Renal cortical epithelial cell (primary cell): Measurements from ENCODE around the gene CDK18. TPM values are rescaled to one million over a fixed set of nuclear protein-coding genes. Genes with fewer than 3 reads are reported as not detected.
"Not testable (repeated sequence)": the region's sequence is repeated elsewhere in the genome, so short reads cannot be mapped to it uniquely, and the experiment has no call there.

Experiments
- DNase-seq: peaks from one replicate; pipeline ENCODE4 v3.0.0-alpha.2; 2011; ENCODE audit warnings: low read depth
- total RNA-seq: library from RNA; depleted of rRNA; stranded (reverse); fragments of >200 nt; gene quantifications from 2 replicates; pipeline ENCODE4 v1.2.3, GENCODE V29; 2014

The CDK18 gene
- total RNA-seq = 14.6 and 21.1 TPM in 2 replicates

DNA sequence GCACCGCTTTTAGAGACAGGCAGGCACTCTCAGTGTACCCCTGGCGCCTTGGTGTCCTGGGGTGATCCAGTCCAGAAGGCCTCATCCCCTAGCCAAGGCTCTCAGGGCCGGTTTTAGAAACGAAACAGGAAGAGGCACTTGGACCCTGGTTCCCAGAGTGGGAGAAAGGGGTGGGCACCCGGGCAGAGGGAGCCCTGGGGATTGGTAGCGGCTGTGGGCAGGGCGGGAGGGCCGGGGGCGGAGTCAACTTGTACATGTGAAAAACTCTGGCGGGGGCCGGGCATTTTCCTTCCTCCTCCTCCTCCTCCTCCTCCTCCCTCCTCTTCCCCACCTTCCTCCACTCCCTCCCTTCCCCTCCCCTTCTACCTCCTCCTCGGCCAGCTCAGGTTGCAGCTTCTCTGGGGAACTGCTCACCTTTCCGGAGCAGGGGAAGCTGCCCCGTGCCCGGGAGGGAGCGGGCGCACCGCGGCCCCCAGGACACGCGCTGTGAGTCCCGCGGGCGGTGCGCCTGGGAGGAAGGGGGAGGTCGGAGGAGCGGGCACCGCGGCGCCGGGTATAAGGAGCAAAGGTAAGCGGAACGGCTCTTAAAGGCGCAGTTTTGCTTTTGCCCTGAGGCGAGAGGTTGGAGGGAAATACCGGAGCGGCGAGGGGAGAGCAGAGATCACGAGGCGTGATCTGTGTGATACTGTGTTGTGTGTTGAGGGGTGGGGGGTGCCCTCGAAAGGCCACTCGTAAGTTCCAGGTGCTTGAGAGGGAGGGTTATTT, at the start of gene CDK18:
Gene CDK18, plus strand, starts transcription at position 359 of the 765 bp plus-strand sequence. CDS start 18,499 bp downstream, outside the sequence.
- DNase-seq = peak; percentile 60

DNA sequence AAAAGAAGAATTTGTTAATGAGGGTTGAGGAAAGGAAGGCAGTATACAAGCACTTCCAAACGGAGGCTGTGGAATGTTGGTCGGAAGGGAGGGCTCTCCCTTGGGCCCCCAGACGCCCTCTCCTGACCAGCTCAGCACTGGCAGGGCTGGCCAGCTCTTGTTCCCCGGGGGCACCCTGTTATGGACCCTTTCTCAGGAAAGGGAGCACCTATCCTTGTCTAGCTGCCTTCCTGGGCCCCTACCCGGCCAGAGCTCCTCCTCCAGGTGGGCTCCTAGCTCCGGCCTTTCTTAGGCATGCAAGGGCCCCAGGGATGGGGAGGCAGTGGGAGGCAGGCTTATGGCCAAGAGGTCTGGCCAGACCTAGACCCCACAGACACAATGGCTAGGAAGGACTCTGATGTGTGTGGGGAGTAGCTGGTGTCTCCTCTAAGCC, 49.5 kb upstream of the CDK18 start:
- DNase-seq = no peak

DNA sequence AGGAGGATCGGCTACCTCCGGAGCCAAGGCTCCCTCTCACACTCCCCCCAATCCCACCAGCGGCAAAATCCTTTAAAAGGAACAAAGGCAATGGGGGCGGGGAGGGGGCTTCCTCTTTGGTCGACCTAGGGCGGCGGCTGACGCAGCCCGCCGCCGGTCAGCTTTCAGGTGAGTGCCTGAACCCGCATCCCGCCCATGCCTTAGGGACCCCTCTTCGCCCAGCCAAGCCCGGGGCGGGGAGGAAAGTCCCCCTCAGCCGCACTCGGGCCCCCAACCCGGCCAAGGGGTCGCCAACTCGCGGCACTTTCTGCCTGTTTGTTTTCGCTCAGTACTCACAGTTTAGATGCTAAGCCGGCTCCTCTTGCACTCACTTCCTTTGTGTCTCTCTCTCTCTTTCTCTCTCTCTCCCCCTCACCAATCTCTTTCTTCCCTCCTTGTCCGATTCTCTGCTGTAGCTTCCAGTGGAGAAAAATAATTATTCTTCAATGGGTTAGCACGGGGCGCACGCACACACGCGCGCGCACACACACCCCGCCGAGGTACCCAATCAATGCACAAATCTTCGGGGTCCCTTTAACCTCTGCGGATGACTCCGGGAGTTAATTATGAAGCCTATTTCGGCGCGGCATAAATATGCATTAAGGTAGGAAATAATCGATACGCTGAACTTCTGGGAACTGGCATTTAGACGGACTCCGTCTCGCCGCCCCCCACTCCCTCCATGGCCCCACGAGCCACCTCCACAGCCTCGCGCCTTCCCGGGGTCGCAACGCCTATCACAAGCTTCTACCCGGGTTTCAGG, 48.7 kb upstream of the CDK18 start, which contains the start of gene BLACAT1:
Gene BLACAT1, minus strand, starts transcription at position 465 of the 802 bp plus-strand sequence.
- DNase-seq = no peak

DNA sequence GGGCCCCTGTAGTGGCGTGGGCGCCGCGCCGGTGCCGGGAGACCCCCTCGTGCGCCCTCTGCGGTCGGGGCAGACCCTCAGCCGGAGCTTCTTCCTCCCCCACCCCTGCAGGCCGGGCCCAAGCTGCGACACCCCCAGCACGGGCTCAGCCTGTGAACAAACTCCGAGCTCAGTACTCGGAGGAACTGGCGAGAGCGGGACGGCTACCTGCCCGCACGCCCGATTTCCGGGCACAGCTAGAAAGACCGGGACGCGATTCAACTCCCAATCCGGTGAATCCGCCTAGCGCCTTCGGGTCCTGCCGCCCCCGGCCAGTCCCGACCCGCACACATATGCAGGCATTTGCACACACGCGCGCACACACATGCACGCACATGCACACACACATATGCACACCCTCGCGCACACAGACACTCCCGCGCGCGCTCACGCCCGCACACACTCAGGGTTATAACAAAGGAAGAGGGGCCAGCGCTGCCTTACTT, 48.0 kb upstream of the CDK18 start:
- no peak for DNase-seq

DNA sequence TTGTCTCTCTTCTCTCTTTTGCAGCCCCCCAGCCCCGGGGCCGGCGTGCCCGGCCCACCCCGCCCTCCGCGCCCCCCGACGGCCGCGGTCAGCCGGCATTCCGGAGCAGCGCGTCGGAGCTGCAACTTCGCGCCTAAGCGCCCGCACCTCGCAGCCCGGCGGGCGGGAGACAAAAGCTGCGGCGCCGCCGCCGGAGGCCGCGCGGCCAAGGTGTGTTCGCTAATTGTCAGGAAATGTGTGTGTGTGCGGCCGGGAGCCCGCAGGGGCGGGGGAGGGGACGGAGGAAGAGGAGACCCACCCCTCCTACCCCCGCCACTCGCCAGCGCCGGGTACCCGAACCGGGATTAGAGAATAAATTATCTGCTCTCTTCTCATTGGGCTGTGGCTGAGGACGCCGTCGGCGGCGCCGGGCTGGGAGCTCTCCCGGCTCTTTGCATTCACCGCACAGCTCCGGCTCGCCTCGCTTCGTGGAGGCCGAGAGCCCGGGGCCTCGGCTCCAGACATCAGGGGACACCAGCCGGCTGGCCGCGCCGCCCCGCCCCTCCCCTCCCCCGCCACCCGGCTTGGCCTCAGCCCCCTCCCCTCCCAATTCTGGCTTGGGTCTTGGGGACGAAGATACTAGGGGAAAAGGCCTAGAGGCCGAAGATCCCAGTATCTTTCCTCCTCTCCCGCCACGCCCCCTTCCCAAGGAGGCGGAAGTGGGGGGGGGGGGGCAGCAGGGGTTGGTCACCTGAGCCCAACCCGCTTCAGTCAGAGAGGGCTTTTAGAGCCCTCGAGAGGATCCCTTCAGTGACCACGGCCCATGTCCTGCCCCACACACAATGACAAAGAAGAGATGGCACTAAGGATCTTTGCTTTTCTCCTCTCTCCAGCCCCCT, 47.4 kb upstream of the CDK18 start:
- DNase-seq = no peak

DNA sequence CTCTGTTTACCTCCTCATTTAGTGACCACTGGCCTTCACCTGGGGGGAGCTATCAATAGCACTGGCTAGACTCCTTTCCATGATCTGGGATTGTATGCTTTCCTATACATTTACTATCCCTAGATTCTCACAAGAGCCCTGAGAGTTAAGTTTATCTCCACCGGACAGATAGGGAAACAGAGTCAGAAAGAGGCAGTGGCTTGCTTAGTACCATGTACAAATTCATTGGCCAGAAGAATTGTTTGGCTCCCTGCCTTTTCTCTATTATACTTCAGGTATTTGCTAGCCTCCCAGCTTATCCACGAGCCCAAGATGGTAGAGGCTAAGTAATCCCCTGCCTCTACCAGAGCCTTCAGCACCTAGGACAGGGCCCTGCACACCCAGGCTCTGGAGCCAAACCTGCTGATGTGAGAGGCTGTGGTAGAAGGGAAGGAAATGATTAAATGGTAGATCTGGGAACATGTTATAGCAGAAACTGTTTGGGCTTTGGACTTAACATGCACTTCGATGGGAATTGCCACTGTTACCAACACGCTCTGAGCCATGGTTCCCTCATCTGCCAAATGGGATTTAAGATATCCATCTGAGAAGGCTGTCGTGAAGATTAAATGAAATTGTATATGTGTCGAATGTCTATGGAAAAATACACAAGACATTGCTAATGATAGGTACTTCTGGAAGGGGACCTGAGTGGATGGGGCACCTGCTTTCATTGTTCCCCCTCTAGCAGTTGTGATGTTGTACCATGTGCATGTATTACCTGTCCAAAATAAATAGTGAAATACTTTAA, 45.5 kb upstream of the CDK18 start:
- DNase-seq = peak; percentile 58

DNA sequence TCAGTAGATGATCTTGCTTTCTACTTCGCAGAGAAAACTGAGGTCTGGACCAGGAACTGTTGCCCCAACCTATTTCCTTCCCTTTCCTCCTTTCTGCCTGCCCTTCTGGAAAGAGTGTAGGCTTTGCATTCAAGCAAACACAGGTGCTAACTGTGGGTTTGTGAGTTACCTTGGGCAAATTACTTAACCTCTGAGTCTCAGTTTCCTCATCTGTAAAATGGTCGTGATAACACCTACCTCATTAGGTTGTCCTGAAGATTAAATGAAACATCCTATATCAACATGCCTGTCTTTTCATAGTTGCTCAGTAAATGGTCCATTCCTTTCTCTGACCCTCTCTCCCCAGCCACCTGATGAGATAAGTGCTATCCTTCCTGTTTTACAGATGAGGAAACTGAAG, 39.1 kb upstream of the CDK18 start:
- no peak for DNase-seq

DNA sequence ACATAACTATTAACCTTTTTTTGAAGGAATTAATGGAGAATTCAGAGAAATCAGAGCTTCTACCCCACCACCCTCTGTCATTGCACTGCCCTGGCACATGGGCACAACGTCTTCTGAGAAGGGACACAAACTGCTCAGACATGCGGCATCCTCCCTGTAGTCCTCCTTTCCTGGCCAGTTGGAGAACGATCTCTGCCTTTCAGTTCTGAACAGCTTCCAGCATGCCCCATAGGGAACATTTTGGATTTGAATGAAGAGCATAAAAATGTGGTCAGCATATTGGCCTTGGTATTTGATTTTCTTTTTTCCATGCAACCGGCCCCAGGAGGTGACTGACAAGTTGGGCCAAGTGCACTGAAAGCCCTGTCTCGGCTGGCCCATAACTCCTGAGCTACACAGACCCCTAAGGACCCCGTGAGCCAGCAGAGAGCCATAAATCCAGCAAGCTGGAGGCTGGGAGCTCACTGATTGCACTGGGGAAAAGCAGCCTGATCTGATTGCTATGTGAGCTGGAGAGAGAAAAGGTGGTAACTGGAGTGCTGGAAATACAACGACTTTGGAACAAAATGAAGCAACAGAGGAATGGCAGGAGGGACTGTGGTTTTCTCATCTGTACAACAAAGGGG, 37.8 kb upstream of the CDK18 start:
- no peak for DNase-seq

DNA sequence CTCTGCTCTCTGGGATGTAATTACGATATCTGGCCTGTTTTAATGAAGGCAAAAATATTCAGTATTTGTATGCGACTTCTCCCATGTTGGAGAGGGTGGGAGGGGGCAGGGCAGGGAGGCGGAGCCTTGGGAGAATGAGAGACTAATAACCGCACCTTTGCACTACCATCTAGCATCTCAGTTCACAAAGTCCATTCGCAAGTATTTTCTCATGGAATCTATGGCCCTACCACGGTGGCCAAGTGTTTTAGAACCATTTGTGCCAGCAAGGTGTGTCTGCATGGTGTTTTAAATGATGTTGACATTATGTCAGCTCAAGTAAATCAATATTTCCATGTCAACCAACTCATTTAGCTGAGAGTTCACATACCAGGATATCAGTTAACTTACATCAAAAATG, 34.3 kb upstream of the CDK18 start:
- DNase-seq = no peak

DNA sequence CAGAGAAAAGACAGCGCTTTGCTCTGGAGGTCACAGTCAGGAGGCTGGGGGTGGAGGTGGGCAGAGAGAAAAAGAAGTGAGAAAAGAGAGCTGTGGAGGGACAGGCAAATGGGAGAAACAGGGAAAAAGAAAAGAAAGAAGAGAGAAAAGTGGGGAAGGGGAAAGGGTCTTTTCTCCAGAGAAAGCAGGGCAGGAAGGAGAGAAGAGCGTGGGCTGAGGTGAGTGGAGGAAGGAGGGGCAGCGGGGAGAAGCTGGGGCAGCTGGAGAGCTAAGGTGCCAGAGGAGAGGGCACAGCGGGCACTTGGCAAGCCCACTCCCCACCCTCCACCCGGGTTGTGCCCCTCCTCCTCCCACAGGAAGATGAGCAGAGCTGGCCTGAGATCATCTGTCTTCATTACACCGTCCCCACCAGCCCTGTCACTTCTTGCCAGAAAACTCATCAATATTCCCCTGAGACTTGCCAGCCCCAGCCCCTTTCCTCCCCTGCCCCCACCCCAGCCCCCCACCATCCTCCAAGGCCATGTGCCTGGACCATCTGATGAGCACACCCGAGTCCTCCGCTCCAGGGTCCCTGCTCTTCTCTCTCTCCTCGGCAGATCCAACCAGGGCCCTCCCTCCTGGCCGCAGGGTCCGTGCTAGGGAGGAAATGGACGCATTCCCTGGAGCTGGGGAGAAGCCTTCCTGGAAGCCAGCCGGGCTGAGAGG, 31.6 kb upstream of the CDK18 start:
- no peak for DNase-seq

DNA sequence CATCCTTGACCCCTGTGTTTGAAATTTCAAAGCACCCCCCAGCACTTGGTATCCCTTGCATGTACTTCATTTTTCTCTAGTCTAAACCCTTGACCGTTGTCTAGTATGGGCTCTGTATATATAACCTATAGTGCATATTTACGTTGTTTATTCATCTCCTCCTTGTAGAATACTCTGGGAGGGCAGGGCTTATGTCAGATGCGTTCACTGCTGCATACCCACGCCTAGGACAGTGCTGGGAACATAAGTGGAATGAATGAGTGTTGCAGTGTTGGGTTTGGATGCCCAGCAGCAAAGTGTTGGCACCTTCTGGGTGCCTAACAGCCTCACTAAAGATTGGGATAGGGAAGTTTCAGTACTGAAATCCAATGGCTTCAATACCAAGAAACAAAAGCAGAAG, 31.0 kb upstream of the CDK18 start:
- DNase-seq = no peak

DNA sequence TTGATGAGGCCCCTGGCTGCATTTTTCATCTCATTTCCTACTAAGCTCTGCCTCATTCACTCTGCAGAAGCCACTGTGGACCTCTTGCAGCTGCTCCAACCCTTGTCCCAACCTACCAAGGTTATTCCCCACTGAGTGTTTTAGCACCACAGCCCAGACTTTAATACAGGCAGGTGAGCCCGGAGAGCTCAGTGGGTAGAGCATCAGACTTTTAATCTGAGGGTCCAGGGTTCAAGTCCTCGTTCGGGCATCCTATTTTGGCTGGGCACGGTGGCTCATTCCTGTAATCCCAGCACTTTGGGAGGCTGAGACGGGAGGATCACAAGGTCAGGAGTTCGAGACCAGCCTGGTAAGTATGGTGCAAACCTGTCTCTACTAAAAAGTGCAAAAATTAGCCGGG, 30.5 kb upstream of the CDK18 start:
- no peak for DNase-seq

DNA sequence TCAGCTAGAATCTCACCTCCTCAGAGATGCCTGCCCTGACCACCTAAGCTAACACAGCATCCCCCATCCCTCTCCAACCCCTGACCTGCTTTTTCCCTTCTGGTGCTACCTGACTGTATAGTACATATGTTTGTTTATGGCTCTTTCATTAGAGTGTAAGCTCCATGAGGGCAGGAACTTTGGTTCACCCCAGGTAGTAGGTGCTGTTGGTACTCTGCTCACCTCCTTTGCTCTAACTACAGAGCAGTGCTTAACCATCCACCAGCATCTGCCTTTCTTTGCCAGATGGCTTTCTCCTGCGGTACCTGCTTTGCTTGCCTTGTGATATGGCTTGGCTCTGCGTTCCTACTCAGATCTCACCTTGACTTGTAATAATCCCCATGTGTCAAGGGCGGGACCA, 29.9 kb upstream of the CDK18 start:
- no peak for DNase-seq

DNA sequence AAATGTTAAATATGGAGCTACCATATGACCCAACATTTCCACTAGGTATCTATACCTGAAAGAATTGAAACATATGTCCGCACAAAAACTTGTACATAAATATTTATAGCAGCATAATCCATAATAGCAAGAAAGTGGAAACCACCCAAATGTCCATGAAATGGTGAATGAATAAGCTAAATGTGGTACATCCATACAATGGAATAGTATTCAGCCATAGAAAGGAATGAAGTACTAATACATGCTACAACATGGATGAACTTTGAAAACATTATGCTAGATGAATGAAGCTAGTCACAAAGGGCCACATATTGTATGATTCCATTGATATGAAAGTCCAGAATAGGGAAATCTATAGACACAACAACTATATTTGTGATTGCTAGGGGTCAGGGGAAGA, 28.6 kb upstream of the CDK18 start:
- DNase-seq = no peak

DNA sequence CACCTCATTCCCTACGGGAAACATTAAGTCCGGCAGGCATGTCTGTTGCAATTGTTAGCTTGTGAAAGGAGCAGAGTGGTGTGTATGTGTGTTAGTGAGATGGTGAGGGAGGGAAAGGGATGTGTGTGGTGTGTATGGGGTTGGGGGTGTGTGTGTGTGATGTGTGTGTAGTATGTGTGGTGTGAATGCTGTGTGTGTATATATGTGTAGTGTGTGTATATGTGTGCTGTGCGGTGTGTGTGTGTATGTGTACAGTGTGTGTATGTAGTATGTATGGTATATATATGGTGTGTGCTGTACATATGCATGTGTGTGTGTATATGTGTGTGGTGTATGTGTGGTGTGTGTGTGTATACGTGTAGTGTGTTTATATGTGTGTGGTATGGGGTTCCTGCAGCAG, 27.8 kb upstream of the CDK18 start:
- DNase-seq = no peak

DNA sequence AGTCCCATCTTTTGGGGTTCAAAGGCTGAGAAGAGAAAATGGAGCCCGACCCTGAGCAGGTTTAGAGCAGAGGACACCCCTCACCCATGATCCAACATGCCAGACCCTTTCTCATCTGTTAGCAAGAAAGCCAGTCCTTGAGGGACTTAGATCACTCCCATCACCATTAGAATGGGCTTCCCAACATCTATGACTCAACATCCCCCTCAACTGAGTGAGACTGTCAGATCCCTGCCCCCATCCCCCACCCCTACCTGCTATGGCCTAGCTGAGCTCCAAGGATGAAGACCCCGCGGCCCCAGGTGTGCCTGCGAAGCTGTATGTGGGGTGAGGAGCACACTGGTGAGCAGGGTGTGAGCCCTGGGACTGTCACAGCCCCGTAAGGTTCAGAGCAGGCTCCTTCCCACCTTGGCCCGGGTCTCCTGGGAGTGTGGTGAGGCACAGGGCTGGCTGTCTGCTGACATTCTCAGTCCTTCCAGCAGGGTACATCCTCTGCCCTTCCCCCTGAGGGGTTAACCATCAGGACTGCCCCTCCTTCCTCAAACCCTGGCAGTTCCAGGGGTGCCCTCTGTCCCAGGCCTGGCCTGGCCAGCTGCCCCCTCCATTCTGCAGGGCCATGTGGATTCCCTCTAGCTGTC, 27.2 kb upstream of the CDK18 start:
- DNase-seq = no peak

DNA sequence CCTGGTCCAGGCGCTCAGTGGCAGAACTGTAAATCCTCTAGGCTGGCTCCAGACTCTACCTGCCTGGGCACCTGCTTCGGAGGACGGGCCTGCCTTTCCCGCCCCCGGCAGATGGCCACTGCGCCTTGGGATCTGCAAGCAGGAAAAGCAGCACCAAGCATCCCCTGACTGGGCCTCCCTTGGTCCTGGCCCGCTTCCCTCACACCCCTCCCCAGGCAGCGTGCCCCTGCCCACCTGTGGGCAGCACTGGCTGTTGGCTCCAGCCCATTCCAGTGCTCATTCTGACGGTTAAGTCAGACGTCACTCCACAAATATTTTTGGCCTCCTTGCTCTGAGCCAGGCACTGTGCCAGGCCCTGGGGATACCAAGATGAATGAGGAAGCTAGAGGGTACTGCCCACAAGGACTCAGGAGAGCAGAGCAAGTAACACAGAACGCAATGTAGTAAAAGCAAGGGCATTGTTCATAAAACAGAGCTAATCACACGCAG, 26.7 kb upstream of the CDK18 start:
- DNase-seq = peak; percentile 97

DNA sequence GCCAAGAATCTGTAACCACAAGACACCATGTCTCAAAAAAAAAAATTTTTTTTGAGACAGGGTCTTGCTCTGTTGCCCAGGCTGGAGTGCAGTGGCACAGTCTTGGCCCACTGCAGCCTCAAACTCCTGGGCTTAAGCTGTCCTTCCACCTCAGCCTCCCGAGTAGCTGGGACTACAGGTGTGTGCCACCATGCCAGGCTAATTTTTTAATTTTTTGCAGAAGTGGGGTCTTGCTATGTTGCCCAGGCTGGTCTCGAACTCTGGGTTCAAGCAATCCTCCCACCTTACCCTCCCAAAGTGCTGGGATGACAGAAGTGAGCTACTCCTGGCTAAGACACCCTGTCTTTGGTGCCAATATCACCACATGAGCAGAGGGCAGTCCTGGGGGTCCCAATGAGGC, 25.5 kb upstream of the CDK18 start:
- not testable (repeated sequence) for DNase-seq

DNA sequence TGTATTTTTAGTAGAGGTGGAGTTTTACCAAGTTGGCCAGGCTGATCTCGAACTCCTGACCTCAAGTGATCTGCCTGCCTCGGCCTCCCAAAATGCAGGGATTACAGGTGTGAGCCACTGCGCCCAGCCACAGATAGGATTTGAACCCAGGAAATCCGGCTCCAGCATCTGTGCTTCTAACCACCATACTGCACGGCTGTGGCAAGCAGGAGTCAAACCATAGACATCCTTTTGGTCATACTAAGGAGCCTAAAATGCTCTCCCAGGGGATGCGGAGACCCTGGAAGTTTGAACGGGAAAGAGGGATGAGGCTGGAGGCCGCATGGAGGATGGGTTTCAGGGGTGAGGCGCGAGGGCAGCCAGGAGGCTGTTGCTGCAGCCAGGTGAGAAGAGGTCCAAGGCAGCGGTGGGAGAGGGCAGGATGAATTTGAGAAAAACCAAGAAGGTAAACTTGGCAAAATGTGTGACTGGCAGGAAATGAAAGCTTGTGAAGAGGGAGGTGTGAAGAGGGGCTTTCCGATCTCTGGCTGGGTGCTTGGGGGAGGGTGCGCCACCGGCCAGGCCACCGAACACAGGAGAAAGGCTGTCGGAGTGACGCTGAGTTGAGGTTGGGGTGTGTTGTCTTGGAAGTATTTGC, 24.0 kb upstream of the CDK18 start:
- no peak for DNase-seq
